Measurements from ENCODE around the gene SMIM41. TPM values are rescaled to one million over a fixed set of nuclear protein-coding genes. Genes with fewer than 3 reads are reported as not detected.
A peak's percentile ranks its signal among the peaks of the same experiment; 100 is the strongest.

SMIM41 gene
- total and polyA plus RNA-seq, 12 donors: 0.10 to 2.1 (median 0.68) TPM; not detected in 8

DNA sequence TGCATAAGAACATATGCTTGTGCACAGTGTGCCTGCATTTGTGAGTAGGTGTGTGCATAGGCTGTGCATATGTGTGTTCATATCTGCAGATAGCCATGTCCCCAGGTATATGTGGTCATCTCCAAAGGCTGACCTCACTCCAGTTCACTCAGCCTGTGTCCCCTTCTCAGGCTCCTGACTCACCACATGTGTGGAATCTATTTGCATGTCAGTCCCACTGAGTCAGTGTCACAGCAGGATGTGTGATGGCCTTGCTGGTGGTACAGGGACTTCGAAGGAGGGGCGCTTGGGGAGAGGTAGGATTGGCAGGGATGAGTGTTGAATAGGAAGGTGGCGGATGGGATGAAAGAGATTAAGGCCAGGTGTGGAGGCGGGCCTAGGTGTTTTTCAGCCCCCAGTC, 76.8 kb downstream of the SMIM41 start:
- Histone ChIP-seq H3K36me3 (replicated peaks in 1 of 2) (no peaks in the 10 kb centered on the region), H3K9me3 (replicated peaks in 1 of 3) (no peaks in the 10 kb centered on the region), H3K27ac (no peak overlapping the region), H3K27me3 (no peaks in the 10 kb centered on the region), H3K4me1 (replicated peaks in 1 of 2) (peaks cover 0 to 5% of the 10 kb centered on the region in 2 donors), H3K4me3 (no peak overlapping the region)
- intact Hi-C loops (cut with DNase I): loop anchor here (5.0 to 10.0 kb wide), 2 partner anchors 171 to 348 kb away; no protein-coding TSS in a partner anchor
- TF ChIP-seq POLR2A (IDR thresholded peaks at IDR 0.05): no peak
- TF ChIP-seq, protein P1, sequence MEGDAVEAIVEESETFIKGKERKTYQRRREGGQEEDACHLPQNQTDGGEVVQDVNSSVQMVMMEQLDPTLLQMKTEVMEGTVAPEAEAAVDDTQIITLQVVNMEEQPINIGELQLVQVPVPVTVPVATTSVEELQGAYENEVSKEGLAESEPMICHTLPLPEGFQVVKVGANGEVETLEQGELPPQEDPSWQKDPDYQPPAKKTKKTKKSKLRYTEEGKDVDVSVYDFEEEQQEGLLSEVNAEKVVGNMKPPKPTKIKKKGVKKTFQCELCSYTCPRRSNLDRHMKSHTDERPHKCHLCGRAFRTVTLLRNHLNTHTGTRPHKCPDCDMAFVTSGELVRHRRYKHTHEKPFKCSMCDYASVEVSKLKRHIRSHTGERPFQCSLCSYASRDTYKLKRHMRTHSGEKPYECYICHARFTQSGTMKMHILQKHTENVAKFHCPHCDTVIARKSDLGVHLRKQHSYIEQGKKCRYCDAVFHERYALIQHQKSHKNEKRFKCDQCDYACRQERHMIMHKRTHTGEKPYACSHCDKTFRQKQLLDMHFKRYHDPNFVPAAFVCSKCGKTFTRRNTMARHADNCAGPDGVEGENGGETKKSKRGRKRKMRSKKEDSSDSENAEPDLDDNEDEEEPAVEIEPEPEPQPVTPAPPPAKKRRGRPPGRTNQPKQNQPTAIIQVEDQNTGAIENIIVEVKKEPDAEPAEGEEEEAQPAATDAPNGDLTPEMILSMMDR (IDR thresholded peaks at IDR 0.05): no peak
- no peak for DNase-seq
- WGBS, 4 donors: 56 to 75% (median 65%) methylated on average over 4 of the region's 4 CpGs

DNA sequence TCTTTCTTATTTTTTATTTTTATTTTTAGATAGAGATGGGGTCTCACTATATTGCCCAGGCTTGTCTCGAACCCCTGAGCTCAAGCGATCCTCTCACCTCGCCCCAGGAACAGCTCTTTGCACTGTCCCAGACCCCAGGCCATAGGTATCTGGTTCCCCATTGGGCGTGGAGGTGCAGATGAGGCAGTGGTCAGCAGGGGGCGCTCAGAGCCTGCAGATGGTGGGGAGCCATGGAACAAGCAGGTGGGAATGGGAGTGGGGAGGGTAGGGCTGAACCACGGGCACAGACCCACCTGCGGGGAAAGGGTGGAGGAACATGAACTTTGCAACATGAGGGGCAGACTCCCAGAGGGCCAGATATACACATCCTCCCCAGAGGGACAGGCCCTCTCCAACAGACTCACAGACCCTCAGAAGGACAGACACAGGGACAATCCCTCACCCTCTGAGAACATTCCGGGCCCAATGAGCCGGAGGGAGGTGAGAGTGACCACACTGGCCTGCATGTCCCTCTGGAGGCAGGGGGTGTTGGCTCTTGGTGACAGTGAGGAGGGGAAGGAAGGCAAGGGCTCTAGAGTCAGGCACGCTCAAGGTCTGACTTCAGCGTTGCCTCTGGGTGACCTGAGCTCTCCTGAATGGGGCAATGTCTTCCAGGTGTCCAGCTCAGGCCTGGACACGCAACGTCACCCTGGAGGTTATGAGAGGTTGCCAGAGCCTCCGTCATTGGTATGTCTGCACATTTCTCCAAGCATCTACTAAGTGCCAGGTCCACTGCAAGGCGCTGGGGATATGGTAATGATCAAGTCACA, 77.5 kb downstream of the SMIM41 start:
- intact Hi-C loops (cut with DNase I): loop anchor here (5.0 to 10.0 kb wide), 2 partner anchors 170 to 348 kb away; no protein-coding TSS in a partner anchor
- Histone ChIP-seq H3K4me1 (replicated peaks in 1 of 2) (peaks cover 0 to 5% of the 10 kb centered on the region in 2 donors), H3K27me3 (no peaks in the 10 kb centered on the region), H3K36me3 (replicated peaks in 1 of 2) (no peaks in the 10 kb centered on the region), H3K9me3 (replicated peaks in 1 of 3) (no peaks in the 10 kb centered on the region), H3K4me3 (no peak overlapping the region), H3K27ac (no peak overlapping the region)
- DNase-seq: peak; percentile 69 to 87 (median 78)
- TF ChIP-seq, protein P1 (IDR thresholded peaks at IDR 0.05): peak; percentile 90 to 98 (median 96)
- TF ChIP-seq POLR2A (IDR thresholded peaks at IDR 0.05): no peak
- whole genome bisulfite sequencing, 4 donors: 19 to 45% (median 33%) methylated on average over 8 to 15 of the region's 15 CpGs

DNA sequence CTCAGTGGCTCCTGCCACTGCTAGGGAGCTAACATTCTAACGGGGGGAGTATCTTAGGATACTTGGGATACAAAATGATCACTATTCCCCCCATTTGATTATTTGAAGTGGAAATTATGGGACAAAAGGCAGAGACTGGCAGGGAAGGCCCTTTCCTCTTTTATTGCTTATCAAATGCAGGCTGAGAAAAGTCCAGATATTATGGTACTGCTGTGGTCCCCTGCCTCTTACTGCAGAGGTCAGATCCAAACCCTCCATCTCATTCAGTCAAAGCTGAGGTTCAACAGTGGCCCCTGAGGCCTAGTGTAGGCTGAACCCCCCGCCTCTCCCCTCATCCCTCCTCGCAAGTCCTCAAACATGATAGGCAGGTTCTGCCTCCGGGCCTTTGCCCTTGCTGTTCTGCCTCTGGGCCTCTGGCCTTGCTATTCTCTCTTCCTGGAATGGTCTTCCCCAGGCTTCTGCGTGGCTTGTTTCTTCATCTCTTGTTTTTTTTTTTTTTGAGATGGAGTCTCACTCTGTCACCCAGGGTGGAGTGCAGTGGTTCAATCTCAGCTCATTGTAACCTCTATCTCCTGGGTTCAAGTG, 78.2 kb downstream of the SMIM41 start:
- WGBS, 4 donors: 66 to 87% (median 83%) methylated on average over 5 of the region's 5 CpGs
- Histone ChIP-seq H3K36me3 (replicated peaks in 1 of 2) (no peaks in the 10 kb centered on the region), H3K27me3 (no peaks in the 10 kb centered on the region), H3K27ac (no peak overlapping the region), H3K4me1 (replicated peaks in 1 of 2) (no peaks in the 10 kb centered on the region), H3K9me3 (replicated peaks in 1 of 3) (no peaks in the 10 kb centered on the region), H3K4me3 (no peak overlapping the region)
- intact Hi-C loops (cut with DNase I): loop anchor here (5.0 to 10.0 kb wide), 2 partner anchors 170 to 347 kb away; no protein-coding TSS in a partner anchor
- DNase-seq: no peak
- TF ChIP-seq POLR2A (IDR thresholded peaks at IDR 0.05): no peak
- TF ChIP-seq, protein P1 (IDR thresholded peaks at IDR 0.05): no peak

Other genes with a start within 250 kb of the SMIM41 start
- under 1 TPM in 8 of 9 donors, not detected in 1; 0.23 to 0.32 (median 0.27) TPM for gene FIGNL2, start 231.0 kb upstream of the SMIM41 start, total RNA-seq
- gene FIGNL2, start 231.0 kb upstream of the SMIM41 start, polyA plus RNA-seq: under 1 TPM; 0.04 to 0.17 (median 0.16) TPM
- gene ANKRD33, start 191.6 kb upstream of the SMIM41 start, total RNA-seq: under 1 TPM in 2 of 9 donors, not detected in 7; 0.06 to 0.41 TPM
- gene ANKRD33, start 191.6 kb upstream of the SMIM41 start, polyA plus RNA-seq: under 1 TPM in 1 of 3 donors, not detected in 2; 0.24 TPM
- 100 to 1,000 TPM in 1 of 9 donors, 10 to 100 TPM in 8; 15.8 to 117 (median 45.5) TPM for gene ACVRL1, start 172.2 kb upstream of the SMIM41 start, total RNA-seq
- 10 to 100 TPM in 2 of 3 donors, 1 to 10 TPM in 1; 7.8 to 29.4 (median 27.6) TPM for gene ACVRL1, start 172.2 kb upstream of the SMIM41 start, polyA plus RNA-seq
- gene ACVR1B, start 128.0 kb upstream of the SMIM41 start, total RNA-seq: 10 to 100 TPM in 7 of 9 donors, 1 to 10 TPM in 2; 6.3 to 26.3 (median 15.1) TPM
- 10 to 100 TPM in 2 of 3 donors, 1 to 10 TPM in 1; 9.5 to 14.1 (median 13.8) TPM for gene ACVR1B, start 128.0 kb upstream of the SMIM41 start, polyA plus RNA-seq
- gene TAMALIN, start 72.8 kb upstream of the SMIM41 start, total RNA-seq: 10 to 100 TPM in 5 of 9 donors, 1 to 10 TPM in 4; 1.8 to 26.0 (median 13.0) TPM
- gene TAMALIN, start 72.8 kb upstream of the SMIM41 start, polyA plus RNA-seq: 10 to 100 TPM in 2 of 3 donors, 1 to 10 TPM in 1; 5.3 to 44.9 (median 41.3) TPM
- 100 to 1,000 TPM in 5 of 9 donors, 10 to 100 TPM in 4; 19.0 to 854 (median 108) TPM for gene NR4A1, start 28.3 kb upstream of the SMIM41 start, total RNA-seq
- gene NR4A1, start 28.3 kb upstream of the SMIM41 start, polyA plus RNA-seq: 100 to 1,000 TPM in 2 of 3 donors, 10 to 100 TPM in 1; 34.5 to 499 (median 282) TPM
- gene ATG101, start 9.7 kb upstream of the SMIM41 start, total RNA-seq: 10 to 100 TPM; 28.8 to 60.4 (median 40.0) TPM
- gene ATG101, start 9.7 kb upstream of the SMIM41 start, polyA plus RNA-seq: 10 to 100 TPM; 20.9 to 28.6 (median 27.1) TPM
- 10 to 100 TPM in 1 of 9 donors, 1 to 10 TPM in 7, under 1 TPM in 1; 0.95 to 14.6 (median 5.1) TPM for gene KRT80, start 112.3 kb downstream of the SMIM41 start, total RNA-seq
- 1 to 10 TPM; 1.8 to 8.8 (median 2.5) TPM for gene KRT80, start 112.3 kb downstream of the SMIM41 start, polyA plus RNA-seq
- 10 to 100 TPM in 2 of 9 donors, 1 to 10 TPM in 6, under 1 TPM in 1; 0.33 to 13.5 (median 7.9) TPM for gene KRT7, start 153.5 kb downstream of the SMIM41 start, total RNA-seq
- gene KRT7, start 153.5 kb downstream of the SMIM41 start, polyA plus RNA-seq: 10 to 100 TPM in 2 of 3 donors, 1 to 10 TPM in 1; 2.1 to 34.8 (median 12.1) TPM
- 1 to 10 TPM in 5 of 9 donors, under 1 TPM in 3, not detected in 1; 0.69 to 6.2 (median 1.4) TPM for gene KRT86, start 194.9 kb downstream of the SMIM41 start, total RNA-seq
- 1 to 10 TPM in 1 of 3 donors, under 1 TPM in 1, not detected in 1; 0.61 to 1.4 TPM for gene KRT86, start 194.9 kb downstream of the SMIM41 start, polyA plus RNA-seq
- gene KRT81, start 211.8 kb downstream of the SMIM41 start, total RNA-seq: under 1 TPM in 2 of 9 donors, not detected in 7; 0.25 to 0.42 TPM
- gene KRT81, start 211.8 kb downstream of the SMIM41 start, polyA plus RNA-seq: not detected
- gene KRT83, start 241.7 kb downstream of the SMIM41 start, total RNA-seq: not detected
- gene KRT83, start 241.7 kb downstream of the SMIM41 start, polyA plus RNA-seq: not detected